ENCODE results near the gene GPS2. TPM values are rescaled to one million over a fixed set of nuclear protein-coding genes. Genes with fewer than 3 reads are reported as not detected.

Gene GPS2
- total RNA-seq, 1 experiment from 2014 or later, result 61.1 TPM

GRCh38 chr17:7351665-7352502 lies 36.7 kb upstream of the GPS2 start, which contains the start of gene KCTD11:
Gene KCTD11, plus strand, starts transcription at chr17:7352162.
- CTCF ChIA-PET, result interaction anchor here (1.4 kb wide), 1 partner anchor 52 kb away, joined by 3 read pairs; the partner anchor contains the start of gene TMEM256
- peaks cover 28% of the 10 kb centered on the region for H3K4me1 Mint-ChIP-seq (ENCODE audit: low read depth, unreplicated experiment)

GRCh38 chr17:7348478-7349242 lies 33.5 kb upstream of the GPS2 start:
- Mint-ChIP-seq H3K36me3 (ENCODE audit: insufficient read depth, unreplicated experiment) (peaks cover 64% of the 10 kb centered on the region), H3K27me3 (ENCODE audit: unreplicated experiment) (peaks cover 33% of the 10 kb centered on the region), H3K4me1 (ENCODE audit: low read depth, unreplicated experiment) (peaks cover 17% of the 10 kb centered on the region), H3K4me3 (ENCODE audit: low read depth, unreplicated experiment) (no peak overlapping the region), H3K9me3 (ENCODE audit: low read depth, unreplicated experiment) (no peaks in the 10 kb centered on the region), H3K27ac (ENCODE audit: unreplicated experiment) (peak overlapping the region; percentile 57)
- CTCF ChIA-PET, result interaction anchor here (0.6 kb wide), 1 partner anchor 101 kb away, joined by 4 read pairs; no protein-coding TSS in a partner anchor
- no peak for TF ChIP-seq CTCF (IDR thresholded peaks at IDR 0.05; ENCODE audit: unreplicated experiment)
- BruUV-seq (replicated peaks), result no TSS peak
- intact Hi-C loops (cut with micrococcal nuclease; ENCODE audit: unreplicated experiment), result loop anchor here (5.0 kb wide), 1 partner anchor 301 kb away; no protein-coding TSS in a partner anchor
- no peak for DNase-seq

More at GRCh38 chr17:7351665-7352502, 36.7 kb upstream of the GPS2 start, which contains the start of gene KCTD11:
- H3K27me3 Mint-ChIP-seq (ENCODE audit: unreplicated experiment), result peaks cover 20% of the 10 kb centered on the region
- peak; percentile 94 for DNase-seq
- no TSS peak for BruUV-seq (replicated peaks)
- intact Hi-C loops (cut with micrococcal nuclease; ENCODE audit: unreplicated experiment), result loop anchor here (5.0 to 10.0 kb wide), 2 partner anchors 85 to 333 kb away; partner anchors contain the start of genes FGF11, TMEM102, TP53 and WRAP53
- no peaks in the 10 kb centered on the region for H3K9me3 Mint-ChIP-seq (ENCODE audit: low read depth, unreplicated experiment)
- peak within 1 kb of the TSS; percentile 95 for H3K27ac Mint-ChIP-seq (ENCODE audit: unreplicated experiment)
- H3K4me3 Mint-ChIP-seq (ENCODE audit: low read depth, unreplicated experiment), result peak within 1 kb of the TSS; percentile 93
- TF ChIP-seq CTCF (IDR thresholded peaks at IDR 0.05; ENCODE audit: unreplicated experiment), result no peak
- peaks cover 55% of the 10 kb centered on the region for H3K36me3 Mint-ChIP-seq (ENCODE audit: insufficient read depth, unreplicated experiment)

GRCh38 chr17:7347630-7348477 lies 32.7 kb upstream of the GPS2 start:
- Mint-ChIP-seq H3K36me3 (ENCODE audit: insufficient read depth, unreplicated experiment) (peaks cover 60% of the 10 kb centered on the region), H3K27ac (ENCODE audit: unreplicated experiment) (peak overlapping the region; percentile 57), H3K4me1 (ENCODE audit: low read depth, unreplicated experiment) (peaks cover 14% of the 10 kb centered on the region), H3K9me3 (ENCODE audit: low read depth, unreplicated experiment) (no peaks in the 10 kb centered on the region), H3K27me3 (ENCODE audit: unreplicated experiment) (peaks cover 40% of the 10 kb centered on the region), H3K4me3 (ENCODE audit: low read depth, unreplicated experiment) (no peak overlapping the region)
- no TSS peak for BruUV-seq (replicated peaks)
- intact Hi-C loops (cut with micrococcal nuclease; ENCODE audit: unreplicated experiment), result loop anchor here (5.0 kb wide), 1 partner anchor 301 kb away; no protein-coding TSS in a partner anchor
- no peak for TF ChIP-seq CTCF (IDR thresholded peaks at IDR 0.05; ENCODE audit: unreplicated experiment)
- CTCF ChIA-PET, result interaction anchor here (0.6 kb wide), 1 partner anchor 100 kb away, joined by 4 read pairs; no protein-coding TSS in a partner anchor
- DNase-seq, result no peak

All from Calu3 (cell line).